ENCODE results near the gene NTNG2. TPM values are rescaled to one million over a fixed set of nuclear protein-coding genes. Genes with fewer than 3 reads are reported as not detected.

NTNG2 gene
- polyA plus RNA-seq, 4 donors = 0.21 to 0.67 (median 0.43) TPM

GRCh38 chr9:132163457-132163875 is 1.6 kb downstream of the NTNG2 start:
- peaks cover 0 to 6% (median 6%) of the 10 kb centered on the region in 3 donors for H3K4me1 ChIP-seq (ENCODE audit: control insufficient read depth in 3 of 3, insufficient read depth in 2 of 3, low read depth in 1 of 3, low read length in 2 of 3)
- H3K9me3 ChIP-seq (ENCODE audit: control insufficient read depth in 2 of 2, insufficient read depth in 1 of 2, low read depth in 1 of 2, low read length in 1 of 2) = no peaks in the 10 kb centered on the region
- peak; percentile 17 to 26 for DNase-seq
- H3K36me3 ChIP-seq (ENCODE audit: control insufficient read depth in 3 of 3, insufficient read depth in 2 of 3, low read depth in 1 of 3, low read length in 3 of 3) = no peaks in the 10 kb centered on the region
- FAIRE-seq = no peak
- 1 to 2% (median 1%) methylated on average over 24 to 29 of the region's 29 CpGs for WGBS, 3 donors
- no peak overlapping the region for H3K27ac ChIP-seq (ENCODE audit: low read depth in 1 of 3, low read length in 2 of 3)
- peaks cover 8 to 85% (median 26%) of the 10 kb centered on the region in 3 donors for H3K27me3 ChIP-seq (ENCODE audit: control insufficient read depth in 3 of 3, insufficient read depth in 3 of 3, low read length in 3 of 3)
- H3K4me3 ChIP-seq (ENCODE audit: low read depth in 1 of 3, low read length in 3 of 3) = peak overlapping the region in 1 of 3 donors; percentile 74

GRCh38 chr9:132163876-132164603 is 2.2 kb downstream of the NTNG2 start:
- H3K4me3 ChIP-seq (ENCODE audit: low read depth in 1 of 3, low read length in 3 of 3) = no peak overlapping the region
- H3K27ac ChIP-seq (ENCODE audit: low read depth in 1 of 3, low read length in 2 of 3) = no peak overlapping the region
- peaks cover 11 to 89% (median 30%) of the 10 kb centered on the region in 3 donors for H3K27me3 ChIP-seq (ENCODE audit: control insufficient read depth in 3 of 3, insufficient read depth in 3 of 3, low read length in 3 of 3)

GRCh38 chr9:132164604-132165362 is 2.9 kb downstream of the NTNG2 start:
- H3K4me1 ChIP-seq (ENCODE audit: control insufficient read depth in 3 of 3, insufficient read depth in 2 of 3, low read depth in 1 of 3, low read length in 2 of 3) = peaks cover 0 to 6% (median 6%) of the 10 kb centered on the region in 3 donors
- H3K4me3 ChIP-seq (ENCODE audit: low read depth in 1 of 3, low read length in 3 of 3) = no peak overlapping the region
- H3K36me3 ChIP-seq (ENCODE audit: control insufficient read depth in 3 of 3, insufficient read depth in 2 of 3, low read depth in 1 of 3, low read length in 3 of 3) = no peaks in the 10 kb centered on the region
- no peaks in the 10 kb centered on the region for H3K9me3 ChIP-seq (ENCODE audit: control insufficient read depth in 2 of 2, insufficient read depth in 1 of 2, low read depth in 1 of 2, low read length in 1 of 2)
- peaks cover 11 to 85% (median 26%) of the 10 kb centered on the region in 3 donors for H3K27me3 ChIP-seq (ENCODE audit: control insufficient read depth in 3 of 3, insufficient read depth in 3 of 3, low read length in 3 of 3)
- H3K27ac ChIP-seq (ENCODE audit: low read depth in 1 of 3, low read length in 2 of 3) = no peak overlapping the region
- DNase-seq = peak in 1 of 2 donors; percentile 89
- FAIRE-seq = peak; percentile 15
- WGBS, 3 donors = 9 to 21% (median 13%) methylated on average over 16 of the region's 16 CpGs

More at GRCh38 chr9:132163876-132164603, 2.2 kb downstream of the NTNG2 start:
- H3K9me3 ChIP-seq (ENCODE audit: control insufficient read depth in 2 of 2, insufficient read depth in 1 of 2, low read depth in 1 of 2, low read length in 1 of 2) = no peaks in the 10 kb centered on the region
- no peaks in the 10 kb centered on the region for H3K36me3 ChIP-seq (ENCODE audit: control insufficient read depth in 3 of 3, insufficient read depth in 2 of 3, low read depth in 1 of 3, low read length in 3 of 3)
- peak in 1 of 2 donors; percentile 10 for DNase-seq
- 13 to 14% (median 13%) methylated on average over 45 of the region's 45 CpGs for WGBS, 3 donors
- FAIRE-seq = no peak
- peaks cover 0 to 6% (median 6%) of the 10 kb centered on the region in 3 donors for H3K4me1 ChIP-seq (ENCODE audit: control insufficient read depth in 3 of 3, insufficient read depth in 2 of 3, low read depth in 1 of 3, low read length in 2 of 3)

DNA sequence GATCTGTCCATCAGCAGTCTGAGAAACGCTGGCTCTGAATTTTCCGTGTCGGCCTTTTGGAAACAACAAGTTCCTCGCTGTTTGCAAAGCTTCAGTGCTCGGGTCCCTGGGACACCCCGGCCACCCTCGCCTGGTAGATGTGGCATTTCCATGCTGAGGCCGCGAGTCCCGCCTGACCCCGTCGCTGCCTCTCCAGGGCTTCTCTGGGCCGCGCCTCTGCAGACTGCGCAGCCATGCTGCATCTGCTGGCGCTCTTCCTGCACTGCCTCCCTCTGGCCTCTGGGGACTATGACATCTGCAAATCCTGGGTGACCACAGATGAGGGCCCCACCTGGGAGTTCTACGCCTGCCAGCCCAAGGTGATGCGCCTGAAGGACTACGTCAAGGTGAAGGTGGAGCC is 4.7 kb downstream of the NTNG2 start:
- H3K27ac ChIP-seq (ENCODE audit: low read depth in 1 of 3, low read length in 2 of 3) = no peak overlapping the region
- H3K27me3 ChIP-seq (ENCODE audit: control insufficient read depth in 3 of 3, insufficient read depth in 3 of 3, low read length in 3 of 3) = peaks cover 11 to 73% (median 22%) of the 10 kb centered on the region in 3 donors

DNA sequence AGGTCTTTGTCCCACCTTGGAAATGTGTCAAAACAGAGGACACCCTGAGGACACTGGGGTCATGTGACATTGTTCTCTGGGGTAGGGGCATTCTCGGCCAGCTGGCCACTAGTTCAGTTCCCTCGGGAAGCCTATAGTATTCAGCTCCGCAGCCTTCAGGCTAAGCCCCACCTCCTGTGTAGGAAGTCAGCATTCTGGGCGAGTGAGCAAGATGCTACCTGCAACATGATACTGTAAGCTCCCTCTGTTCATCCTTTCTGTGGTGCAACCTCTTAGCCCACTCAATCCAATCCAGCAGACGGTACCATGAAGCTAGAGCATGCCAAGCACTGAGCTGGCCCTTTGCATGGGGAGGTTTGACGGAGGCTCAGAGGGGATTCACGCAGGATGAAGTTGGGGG is 5.3 kb downstream of the NTNG2 start:
- peaks cover 0 to 6% (median 6%) of the 10 kb centered on the region in 3 donors for H3K4me1 ChIP-seq (ENCODE audit: control insufficient read depth in 3 of 3, insufficient read depth in 2 of 3, low read depth in 1 of 3, low read length in 2 of 3)
- no peaks in the 10 kb centered on the region for H3K36me3 ChIP-seq (ENCODE audit: control insufficient read depth in 3 of 3, insufficient read depth in 2 of 3, low read depth in 1 of 3, low read length in 3 of 3)
- WGBS, 3 donors = 54 to 70% (median 57%) methylated on average over 7 of the region's 7 CpGs
- no peak overlapping the region for H3K4me3 ChIP-seq (ENCODE audit: low read depth in 1 of 3, low read length in 3 of 3)
- peaks cover 11 to 72% (median 22%) of the 10 kb centered on the region in 3 donors for H3K27me3 ChIP-seq (ENCODE audit: control insufficient read depth in 3 of 3, insufficient read depth in 3 of 3, low read length in 3 of 3)
- FAIRE-seq = no peak
- no peak overlapping the region for H3K27ac ChIP-seq (ENCODE audit: low read depth in 1 of 3, low read length in 2 of 3)
- H3K9me3 ChIP-seq (ENCODE audit: control insufficient read depth in 2 of 2, insufficient read depth in 1 of 2, low read depth in 1 of 2, low read length in 1 of 2) = no peaks in the 10 kb centered on the region
- DNase-seq = no peak

More for the DNA sequence above, 4.7 kb downstream of the NTNG2 start:
- no peak for FAIRE-seq
- Histone ChIP-seq H3K4me1 (ENCODE audit: control insufficient read depth in 3 of 3, insufficient read depth in 2 of 3, low read depth in 1 of 3, low read length in 2 of 3) (peaks cover 0 to 6% (median 6%) of the 10 kb centered on the region in 3 donors), H3K36me3 (ENCODE audit: control insufficient read depth in 3 of 3, insufficient read depth in 2 of 3, low read depth in 1 of 3, low read length in 3 of 3) (no peaks in the 10 kb centered on the region), H3K9me3 (ENCODE audit: control insufficient read depth in 2 of 2, insufficient read depth in 1 of 2, low read depth in 1 of 2, low read length in 1 of 2) (no peaks in the 10 kb centered on the region), H3K4me3 (ENCODE audit: low read depth in 1 of 3, low read length in 3 of 3) (no peak overlapping the region)
- 38 to 56% (median 53%) methylated on average over 19 of the region's 19 CpGs for WGBS, 3 donors
- peak in 1 of 2 donors; percentile 23 for DNase-seq

- H3K27ac ChIP-seq (ENCODE audit: low read depth in 1 of 3, low read length in 2 of 3) = no peak overlapping the region
- no peaks in the 10 kb centered on the region for H3K9me3 ChIP-seq (ENCODE audit: control insufficient read depth in 2 of 2, insufficient read depth in 1 of 2, low read depth in 1 of 2, low read length in 1 of 2)
- 59 to 75% (median 70%) methylated on average over 8 of the region's 8 CpGs for WGBS, 3 donors
- no peak overlapping the region for H3K4me3 ChIP-seq (ENCODE audit: low read depth in 1 of 3, low read length in 3 of 3)
- FAIRE-seq (no peak), DNase-seq (no peak)
- peaks cover 11 to 63% (median 17%) of the 10 kb centered on the region in 3 donors for H3K27me3 ChIP-seq (ENCODE audit: control insufficient read depth in 3 of 3, insufficient read depth in 3 of 3, low read length in 3 of 3)
- H3K4me1 ChIP-seq (ENCODE audit: control insufficient read depth in 3 of 3, insufficient read depth in 2 of 3, low read depth in 1 of 3, low read length in 2 of 3) = peaks cover 0 to 2% (median 0%) of the 10 kb centered on the region in 3 donors
- H3K36me3 ChIP-seq (ENCODE audit: control insufficient read depth in 3 of 3, insufficient read depth in 2 of 3, low read depth in 1 of 3, low read length in 3 of 3) = no peaks in the 10 kb centered on the region
These were observed 6.5 kb downstream of the NTNG2 start for GRCh38 chr9:132168347-132168746.

DNA sequence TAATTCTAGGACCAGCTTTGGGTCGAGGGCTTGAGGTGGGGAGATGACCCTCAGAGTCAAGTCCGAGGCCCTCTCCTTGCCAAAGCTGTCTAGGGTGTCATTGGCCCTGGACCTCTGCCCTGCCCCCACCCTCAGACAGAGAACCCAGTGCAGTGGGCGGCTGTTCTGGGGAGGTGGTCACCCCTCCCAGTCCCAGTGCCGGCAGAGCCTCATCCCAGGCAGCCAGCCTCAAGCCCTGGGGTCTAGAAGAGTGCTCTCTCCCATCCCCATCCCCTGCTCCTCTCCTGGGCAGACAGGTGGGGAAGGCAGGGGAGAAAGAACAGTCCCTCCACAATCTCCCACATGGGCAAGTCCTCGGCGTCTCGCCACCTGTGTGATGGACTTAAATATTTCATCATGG is 7.0 kb downstream of the NTNG2 start:
- WGBS, 3 donors = 63 to 69% (median 68%) methylated on average over 7 of the region's 7 CpGs
- H3K4me1 ChIP-seq (ENCODE audit: control insufficient read depth in 3 of 3, insufficient read depth in 2 of 3, low read depth in 1 of 3, low read length in 2 of 3) = peaks cover 0 to 2% (median 0%) of the 10 kb centered on the region in 3 donors
- H3K9me3 ChIP-seq (ENCODE audit: control insufficient read depth in 2 of 2, insufficient read depth in 1 of 2, low read depth in 1 of 2, low read length in 1 of 2) = no peaks in the 10 kb centered on the region
- FAIRE-seq = no peak
- H3K27me3 ChIP-seq (ENCODE audit: control insufficient read depth in 3 of 3, insufficient read depth in 3 of 3, low read length in 3 of 3) = peaks cover 11 to 57% (median 17%) of the 10 kb centered on the region in 3 donors
- no peaks in the 10 kb centered on the region for H3K36me3 ChIP-seq (ENCODE audit: control insufficient read depth in 3 of 3, insufficient read depth in 2 of 3, low read depth in 1 of 3, low read length in 3 of 3)
- H3K4me3 ChIP-seq (ENCODE audit: low read depth in 1 of 3, low read length in 3 of 3) = no peak overlapping the region
- DNase-seq = no peak
- no peak overlapping the region for H3K27ac ChIP-seq (ENCODE audit: low read depth in 1 of 3, low read length in 2 of 3)

- Histone ChIP-seq H3K27me3 (ENCODE audit: control insufficient read depth in 3 of 3, insufficient read depth in 3 of 3, low read length in 3 of 3) (peaks cover 11 to 48% (median 13%) of the 10 kb centered on the region in 3 donors), H3K9me3 (ENCODE audit: control insufficient read depth in 2 of 2, insufficient read depth in 1 of 2, low read depth in 1 of 2, low read length in 1 of 2) (no peaks in the 10 kb centered on the region), H3K27ac (ENCODE audit: low read depth in 1 of 3, low read length in 2 of 3) (no peak overlapping the region), H3K36me3 (ENCODE audit: control insufficient read depth in 3 of 3, insufficient read depth in 2 of 3, low read depth in 1 of 3, low read length in 3 of 3) (no peaks in the 10 kb centered on the region), H3K4me3 (ENCODE audit: low read depth in 1 of 3, low read length in 3 of 3) (no peak overlapping the region), H3K4me1 (ENCODE audit: control insufficient read depth in 3 of 3, insufficient read depth in 2 of 3, low read depth in 1 of 3, low read length in 2 of 3) (peaks cover 0 to under 1% (median 0%) of the 10 kb centered on the region in 3 donors)
- 38 to 41% (median 38%) methylated on average over 26 of the region's 26 CpGs for WGBS, 3 donors
- DNase-seq = peak; percentile 32 to 50
- FAIRE-seq = no peak
These were observed 8.0 kb downstream of the NTNG2 start for GRCh38 chr9:132169672-132170392.

All from small intestine (tissue), 7 donors.